Lower lobe of right lung (tissue), 2 donors: ENCODE data around the gene RP9. TPM values are rescaled to one million over a fixed set of nuclear protein-coding genes. Genes with fewer than 3 reads are reported as not detected.

ENCODE experiments used
- ATAC-seq, 2 donors: fragments of 200-7000 bp; cut with Tn5 transposase; one replicate each; pipeline ENCODE4 v1.9.1; 2020 to 2022; ENCODE audit warnings: mild to moderate bottlenecking in 2 of 2, moderate library complexity in 2 of 2
- DNase-seq: peaks from one replicate; pipeline ENCODE4 v3.0.0-alpha.2; 2020
- H3K27ac ChIP-seq: fragments of 200-600 bp; one replicate; pipeline ENCODE4 v1.8.0; 2022
- H3K27me3 ChIP-seq: fragments of 200-600 bp; one replicate; pipeline ENCODE4 v1.8.0; 2022; ENCODE audit warnings: low read depth
- H3K36me3 ChIP-seq: fragments of 200-600 bp; one replicate; pipeline ENCODE4 v1.8.0; 2022; ENCODE audit warnings: mild to moderate bottlenecking
- H3K4me1 ChIP-seq: fragments of 200-600 bp; one replicate; pipeline ENCODE4 v1.8.0; 2022
- H3K4me3 ChIP-seq: fragments of 200-600 bp; one replicate; pipeline ENCODE4 v1.8.0; 2022; ENCODE audit warnings: mild to moderate bottlenecking
- H3K9me3 ChIP-seq: fragments of 200-600 bp; one replicate; pipeline ENCODE4 v1.8.0; 2022
- CTCF ChIP-seq: fragments of 200-600 bp; IDR thresholded peaks from one replicate; pipeline ENCODE4 v1.8.0; 2022; ENCODE audit warnings: antibody characterized with exemption, mild to moderate bottlenecking
- intact Hi-C: fragments of 100-400 bp; cut with DNase I; formaldehyde crosslinking; loops from one replicate; pipeline ENCODE4 v1.11.0; 2022
- long read RNA-seq: library from polyadenylated mRNA; unstranded; transcript quantifications from one replicate; pipeline ENCODE4 v2.0.0, GENCODE V29; 2021
- total RNA-seq: library from RNA; stranded (reverse); fragmentation: NEBNext Ultra II Directional; extraction: Animal tissue kit (Norgen Biotek cat#: 25700); gene quantifications from one replicate; pipeline ENCODE4 v1.2.1, GENCODE V29; 2021
- donor health status: DM: no; HTN: yes; CAD: no; lungs with severe emphysema.

Gene RP9
- total RNA-seq: 11.6 TPM
- long read RNA-seq, transcript RP9-201 (6 exons, 1,121 nt): major isoform, 16 of 24 reads
- long read RNA-seq, partial matches to known transcripts: 4 of 24 reads
- long read RNA-seq, other reads (novel, unspliced or antisense): 4 of 24 reads

- peak; percentile 53 for TF ChIP-seq CTCF
- intact Hi-C loops: no loop called here
- Histone ChIP-seq H3K9me3 (no peaks in the 10 kb centered on the region), H3K27me3 (no peaks in the 10 kb centered on the region), H3K4me3 (peak within 1 kb of the TSS; percentile 97), H3K27ac (peak within 1 kb of the TSS; percentile 85), H3K4me1 (peaks cover 31% of the 10 kb centered on the region), H3K36me3 (no peaks in the 10 kb centered on the region)
- DNase-seq (peak; percentile 78), ATAC-seq (peak; percentile 95)
Measured at GRCh38 chr7:33109005-33109757, at the start of gene RP9. Gene RP9, minus strand, starts transcription at chr7:33109404. Its CDS starts 32 bp downstream, at chr7:33109372.

GRCh38 chr7:33157781-33158180 is 48.6 kb upstream of the RP9 start:
- H3K4me3 ChIP-seq: no peak overlapping the region
- DNase-seq (no peak), ATAC-seq (no peak)
- intact Hi-C loops: no loop called here
- TF ChIP-seq CTCF: no peak
- no peaks in the 10 kb centered on the region for H3K9me3 ChIP-seq
- H3K27ac ChIP-seq: no peak overlapping the region
- no peaks in the 10 kb centered on the region for H3K36me3 ChIP-seq
- no peaks in the 10 kb centered on the region for H3K4me1 ChIP-seq
- no peaks in the 10 kb centered on the region for H3K27me3 ChIP-seq

- no peak overlapping the region for H3K27ac ChIP-seq
Measured at GRCh38 chr7:33157311-33157710, 48.1 kb upstream of the RP9 start.

GRCh38 chr7:33156441-33156840 is 47.2 kb upstream of the RP9 start:
- Histone ChIP-seq H3K27me3 (no peaks in the 10 kb centered on the region), H3K4me1 (no peaks in the 10 kb centered on the region), H3K4me3 (no peak overlapping the region), H3K27ac (no peak overlapping the region), H3K9me3 (no peaks in the 10 kb centered on the region), H3K36me3 (no peaks in the 10 kb centered on the region)
- DNase-seq: no peak
- ATAC-seq: no peak
- no peak for TF ChIP-seq CTCF
- intact Hi-C loops: no loop called here

More at GRCh38 chr7:33157311-33157710, 48.1 kb upstream of the RP9 start:
- no peak for TF ChIP-seq CTCF
- Histone ChIP-seq H3K9me3 (no peaks in the 10 kb centered on the region), H3K27me3 (no peaks in the 10 kb centered on the region), H3K4me3 (no peak overlapping the region), H3K4me1 (no peaks in the 10 kb centered on the region), H3K36me3 (no peaks in the 10 kb centered on the region)
- ATAC-seq: no peak
- no peak for DNase-seq
- intact Hi-C loops: no loop called here

GRCh38 chr7:33155811-33156210 is 46.6 kb upstream of the RP9 start:
- no peak for TF ChIP-seq CTCF
- H3K4me1 ChIP-seq: no peaks in the 10 kb centered on the region
- no peaks in the 10 kb centered on the region for H3K36me3 ChIP-seq
- H3K4me3 ChIP-seq: no peak overlapping the region
- H3K9me3 ChIP-seq: no peaks in the 10 kb centered on the region
- DNase-seq (no peak), ATAC-seq (peak in 1 of 2 donors; percentile 42)
- intact Hi-C loops: no loop called here
- no peak overlapping the region for H3K27ac ChIP-seq
- no peaks in the 10 kb centered on the region for H3K27me3 ChIP-seq
